Activated T-cell treated with anti-CD3 and anti-CD28 coated beads, Interleukin-2, amount 50 U/mL, for 1 hour (primary cell): ENCODE data around the gene AZIN2.
A peak's percentile ranks its signal among the peaks of the same experiment; 100 is the strongest.
"Not testable (repeated sequence)": the region's sequence is repeated elsewhere in the genome, so short reads cannot be mapped to it uniquely, and the experiment has no call there.

Experiments
- DNase-seq: peaks from one replicate; pipeline ENCODE4 v3.0.0-alpha.2; 2020

Gene AZIN2

GRCh38 chr1:33060579-33061083 is 20.3 kb upstream of the AZIN2 start:
- no peak for DNase-seq

GRCh38 chr1:33061834-33062233 is 19.1 kb upstream of the AZIN2 start:
- no peak for DNase-seq

GRCh38 chr1:33064284-33064683 is 16.7 kb upstream of the AZIN2 start:
- DNase-seq: not testable (repeated sequence)

GRCh38 chr1:33065301-33065700 is 15.7 kb upstream of the AZIN2 start:
- no peak for DNase-seq

GRCh38 chr1:33066477-33066876 is 14.5 kb upstream of the AZIN2 start:
- not testable (repeated sequence) for DNase-seq

GRCh38 chr1:33068108-33068507 is 12.8 kb upstream of the AZIN2 start:
- not testable (repeated sequence) for DNase-seq

- DNase-seq: no peak
These were observed 10.3 kb upstream of the AZIN2 start for GRCh38 chr1:33070628-33071027.

- DNase-seq: no peak
These were observed 8.2 kb upstream of the AZIN2 start for GRCh38 chr1:33072707-33073106.

GRCh38 chr1:33074193-33074945 is 6.6 kb upstream of the AZIN2 start:
- no peak for DNase-seq

- no peak for DNase-seq
These were observed 2.8 kb upstream of the AZIN2 start for GRCh38 chr1:33078030-33078591.

GRCh38 chr1:33080373-33080772 is 580 bp upstream of the AZIN2 start:
- DNase-seq: no peak

GRCh38 chr1:33081554-33082305 is 777 bp downstream of the AZIN2 start:
- DNase-seq: peak; percentile 26

GRCh38 chr1:33082575-33083108 is 1.7 kb downstream of the AZIN2 start:
- DNase-seq: no peak

GRCh38 chr1:33085332-33085731 is 4.4 kb downstream of the AZIN2 start:
- DNase-seq: no peak

- peak; percentile 40 for DNase-seq
These were observed 5.5 kb downstream of the AZIN2 start for GRCh38 chr1:33086384-33086850.

GRCh38 chr1:33087677-33088076 is 6.7 kb downstream of the AZIN2 start:
- no peak for DNase-seq

GRCh38 chr1:33088119-33088906 is 7.4 kb downstream of the AZIN2 start:
- no peak for DNase-seq

GRCh38 chr1:33089457-33089856 is 8.5 kb downstream of the AZIN2 start:
- DNase-seq: no peak

- DNase-seq: no peak
These were observed 11.5 kb downstream of the AZIN2 start for GRCh38 chr1:33092438-33092837.

GRCh38 chr1:33093004-33093403 is 12.1 kb downstream of the AZIN2 start:
- DNase-seq: no peak

- no peak for DNase-seq
These were observed 13.5 kb downstream of the AZIN2 start for GRCh38 chr1:33094486-33094885.

GRCh38 chr1:33094971-33095604 is 14.1 kb downstream of the AZIN2 start:
- no peak for DNase-seq
